Stimulated activated effector memory CD8-positive, alpha-beta T cell treated with anti-CD3 and anti-CD28 coated beads, Interleukin-12 subunit alpha, Interleukin-12 subunit beta, amount 100 ng/mL, for 72 hours (primary cell): ENCODE measurements around the gene MYO7B.

Experiments used
- ATAC-seq: fragments of 150-1000 bp; cut with Tn5 transposase; 2 replicates; pipeline ENCODE4 v1.10.0; 2021
- DNase-seq, 2 donors: peaks; one replicate each; pipeline ENCODE4 v3.0.0; 2021 to 2022; ENCODE audit warnings: low spot score in 2 of 2
- H3K27ac Mint-ChIP-seq: one replicate; pipeline ENCODE4 v1.8.0; 2022; ENCODE audit warnings: mild to moderate bottlenecking, mixed read lengths
- H3K36me3 Mint-ChIP-seq: one replicate; pipeline ENCODE4 v1.8.0; 2022; ENCODE audit warnings: mild to moderate bottlenecking, mixed read lengths
- H3K4me1 Mint-ChIP-seq: one replicate; pipeline ENCODE4 v1.8.0; 2022; ENCODE audit warnings: mixed read lengths
- H3K4me3 Mint-ChIP-seq: one replicate; pipeline ENCODE4 v1.8.0; 2022; ENCODE audit warnings: mild to moderate bottlenecking, mixed read lengths
- H3K9me3 Mint-ChIP-seq: one replicate; pipeline ENCODE4 v1.8.0; 2022; ENCODE audit warnings: mixed read lengths

The MYO7B gene

DNA sequence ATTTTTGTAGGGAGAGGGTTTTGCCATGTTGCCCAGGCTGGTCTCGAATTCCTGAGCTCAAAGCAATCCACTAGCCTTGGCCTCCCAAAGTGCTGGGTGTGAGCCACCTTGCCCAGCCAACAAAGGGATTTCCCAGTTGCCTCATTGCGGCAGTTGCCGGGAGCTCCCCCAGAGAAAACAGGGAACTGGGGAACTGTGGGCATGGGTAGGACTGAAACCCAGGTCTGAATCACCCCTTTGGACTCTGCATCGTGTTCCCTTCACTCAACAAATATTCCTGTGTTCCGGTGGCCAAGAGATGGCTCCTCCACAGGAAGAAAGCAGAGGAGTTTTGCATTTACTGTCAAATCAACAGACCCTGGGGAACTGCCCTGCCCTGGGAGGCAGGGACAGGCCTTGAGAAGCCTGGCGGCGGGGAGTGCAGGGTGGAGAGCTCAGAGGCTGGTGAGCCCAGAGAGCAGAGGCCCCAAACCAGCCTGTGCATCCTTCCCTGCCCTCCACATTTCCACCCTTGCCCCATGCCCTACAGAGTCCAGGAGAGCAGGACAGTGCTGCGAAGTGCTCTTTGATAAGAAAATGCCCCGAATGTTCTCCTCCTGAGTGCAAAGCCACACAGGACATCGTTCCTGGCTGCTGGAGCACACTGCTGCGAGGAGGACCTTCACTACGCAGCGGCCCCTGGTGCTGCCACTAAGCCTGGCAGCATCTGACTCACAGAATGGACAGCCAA is 24.9 kb downstream of the MYO7B start:
- ATAC-seq, result no peak
- Mint-ChIP-seq H3K4me1 (peaks cover 19% of the 10 kb centered on the region), H3K36me3 (no peaks in the 10 kb centered on the region), H3K27ac (no peak overlapping the region), H3K9me3 (peaks cover 14% of the 10 kb centered on the region), H3K4me3 (no peak overlapping the region)
- no peak for DNase-seq

GRCh38 chr2:127560931-127561280 is 25.4 kb downstream of the MYO7B start:
- no peak for ATAC-seq
- no peak overlapping the region for H3K4me3 Mint-ChIP-seq
- DNase-seq, result no peak
- peaks cover 13% of the 10 kb centered on the region for H3K9me3 Mint-ChIP-seq
- H3K27ac Mint-ChIP-seq, result no peak overlapping the region
- H3K4me1 Mint-ChIP-seq, result peaks cover 19% of the 10 kb centered on the region
- no peaks in the 10 kb centered on the region for H3K36me3 Mint-ChIP-seq

GRCh38 chr2:127561371-127561770 is 25.9 kb downstream of the MYO7B start:
- Mint-ChIP-seq H3K4me1 (peaks cover 19% of the 10 kb centered on the region), H3K4me3 (no peak overlapping the region), H3K36me3 (no peaks in the 10 kb centered on the region), H3K9me3 (peaks cover 9% of the 10 kb centered on the region), H3K27ac (no peak overlapping the region)
- ATAC-seq, result no peak
- DNase-seq, result no peak

- H3K9me3 Mint-ChIP-seq, result peaks cover 3% of the 10 kb centered on the region
- no peak for ATAC-seq
- no peaks in the 10 kb centered on the region for H3K36me3 Mint-ChIP-seq
- no peak overlapping the region for H3K27ac Mint-ChIP-seq
- peaks cover 19% of the 10 kb centered on the region for H3K4me1 Mint-ChIP-seq
- no peak for DNase-seq
- H3K4me3 Mint-ChIP-seq, result no peak overlapping the region
Measured at GRCh38 chr2:127562936-127563335, 27.5 kb downstream of the MYO7B start.

DNA sequence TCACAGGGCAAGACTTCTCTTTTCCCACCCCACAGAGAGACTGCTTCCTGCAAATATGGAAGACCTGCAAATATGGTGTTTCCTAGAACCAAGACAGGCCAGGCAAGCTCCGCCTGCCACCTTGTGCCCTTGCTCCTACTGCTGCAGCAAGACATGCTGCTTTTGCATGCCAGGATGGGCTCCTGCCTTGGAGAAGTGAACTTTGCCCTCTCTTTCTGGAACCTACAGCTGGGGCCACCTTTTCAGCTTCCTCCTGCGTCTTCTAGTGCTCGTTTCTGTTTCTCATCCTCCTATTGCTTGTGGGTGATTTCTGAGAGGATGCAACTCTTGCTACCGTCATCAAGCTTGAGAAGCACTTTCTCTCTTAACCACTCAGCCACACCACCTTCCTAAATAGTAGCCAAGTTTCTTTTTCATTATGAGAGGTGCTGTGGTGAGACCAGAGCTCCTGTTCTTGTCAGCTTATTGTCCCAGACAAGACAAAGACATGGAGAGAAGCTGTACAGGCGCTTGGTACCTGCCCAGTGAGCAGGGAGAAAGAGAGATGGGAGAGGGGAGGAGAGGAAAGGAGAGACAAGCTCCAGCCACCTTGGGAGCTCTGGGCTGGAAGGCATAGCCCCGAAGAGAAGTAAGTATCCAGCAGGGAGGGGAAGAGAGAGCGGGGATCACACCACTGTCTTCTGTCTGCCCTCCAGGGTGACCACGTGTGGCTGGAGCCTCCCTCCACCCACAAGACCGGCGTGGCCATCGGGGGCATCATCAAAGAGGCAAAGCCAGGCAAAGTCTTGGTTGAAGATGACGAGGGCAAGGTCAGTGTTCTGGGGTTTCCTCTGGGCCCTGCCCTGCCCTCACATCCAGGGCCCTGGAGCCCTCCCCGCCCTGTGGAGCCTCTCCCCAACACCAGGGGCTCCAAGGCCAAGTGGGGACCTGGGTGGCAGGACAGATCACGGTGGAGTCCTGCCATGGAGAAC is 28.3 kb downstream of the MYO7B start:
- H3K27ac Mint-ChIP-seq, result peak overlapping the region; percentile 35
- ATAC-seq, result peak; percentile 94
- DNase-seq, result peak; percentile 10 to 68
- peaks cover 19% of the 10 kb centered on the region for H3K4me1 Mint-ChIP-seq
- H3K36me3 Mint-ChIP-seq, result no peaks in the 10 kb centered on the region
- peaks cover 3% of the 10 kb centered on the region for H3K9me3 Mint-ChIP-seq
- peak overlapping the region; percentile 37 for H3K4me3 Mint-ChIP-seq

DNA sequence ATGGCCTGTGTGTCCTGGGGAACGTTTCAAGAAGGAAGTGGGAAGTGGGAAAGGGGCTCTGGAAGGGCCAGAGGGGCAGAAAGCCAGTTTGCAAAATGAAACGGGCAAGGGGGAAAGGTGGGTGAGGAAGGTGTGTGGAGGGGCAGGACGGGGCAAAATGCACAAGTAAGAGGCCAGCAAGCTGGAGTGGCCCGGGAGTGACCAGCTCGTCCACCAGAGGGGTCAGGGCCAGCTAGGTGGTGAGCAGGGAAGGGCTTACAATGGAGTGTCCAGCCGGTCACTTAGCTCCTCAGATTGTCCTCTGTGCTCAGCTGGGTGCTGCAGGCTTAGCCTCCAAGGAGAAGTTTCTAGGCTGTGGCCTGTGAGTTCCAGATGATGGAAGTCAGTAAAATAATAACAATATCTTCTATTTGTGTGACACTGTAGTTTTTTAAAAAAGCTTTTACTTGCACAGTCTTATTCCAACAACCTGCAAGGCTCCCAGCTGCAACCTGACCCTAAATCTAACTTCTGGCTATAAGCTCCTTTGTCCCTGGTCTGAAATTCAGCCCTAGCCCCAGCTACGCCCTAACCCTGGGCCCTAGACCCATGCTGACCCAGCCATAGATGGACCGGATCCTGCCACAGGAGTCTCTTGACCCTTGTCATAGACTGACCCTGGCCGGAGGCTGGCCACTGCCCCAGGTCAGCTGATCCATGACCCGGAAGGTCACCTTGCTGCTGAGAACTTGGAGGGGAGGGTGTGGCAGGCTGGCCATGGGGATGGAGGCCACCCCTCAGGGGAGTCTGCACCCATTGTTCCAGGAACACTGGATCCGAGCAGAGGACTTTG is 29.2 kb downstream of the MYO7B start:
- no peaks in the 10 kb centered on the region for H3K36me3 Mint-ChIP-seq
- H3K4me3 Mint-ChIP-seq, result no peak overlapping the region
- H3K9me3 Mint-ChIP-seq, result peaks cover 3% of the 10 kb centered on the region
- DNase-seq (no peak), ATAC-seq (no peak)
- peaks cover 19% of the 10 kb centered on the region for H3K4me1 Mint-ChIP-seq
- H3K27ac Mint-ChIP-seq, result no peak overlapping the region

DNA sequence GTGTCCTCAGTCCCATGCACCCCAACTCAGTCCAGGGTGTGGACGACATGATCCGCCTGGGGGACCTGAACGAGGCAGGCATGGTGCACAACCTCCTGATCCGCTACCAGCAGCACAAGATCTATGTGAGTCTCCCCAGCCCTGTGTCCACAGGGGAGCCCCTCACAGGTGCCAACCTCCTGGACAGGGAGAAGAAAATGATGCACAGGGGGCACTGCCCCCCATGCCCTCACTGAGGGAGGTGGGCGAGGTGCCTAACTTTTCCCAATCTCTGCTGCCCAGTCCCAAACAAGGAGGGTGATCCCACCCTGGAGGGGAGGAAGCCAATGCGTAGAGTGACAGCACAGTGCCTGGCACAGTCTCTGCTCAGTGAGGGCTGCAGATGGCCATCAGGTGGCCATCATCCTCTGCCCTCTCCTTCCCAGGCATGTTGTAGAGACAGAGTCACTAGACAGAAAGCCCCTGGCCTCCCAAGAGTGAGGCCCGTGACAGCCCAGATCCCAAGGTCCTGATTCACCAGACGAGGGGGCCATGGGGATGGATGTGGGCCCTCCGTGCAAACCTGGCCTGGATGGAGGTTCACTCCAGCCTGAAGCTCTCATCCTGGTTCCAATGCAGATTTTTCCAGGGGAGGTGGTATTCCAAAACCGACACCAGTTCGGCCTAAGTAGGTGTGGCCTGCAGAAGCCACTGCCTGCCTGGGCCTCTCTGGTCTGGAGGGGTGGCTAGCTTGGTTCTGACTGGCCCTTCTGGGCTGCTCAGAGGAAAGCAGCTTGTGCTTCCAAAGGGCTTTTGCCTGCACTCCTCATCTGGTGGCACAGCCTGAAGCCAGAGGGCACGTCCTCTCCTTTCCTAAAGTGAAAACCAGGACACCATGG is 30.0 kb downstream of the MYO7B start:
- Mint-ChIP-seq H3K36me3 (no peaks in the 10 kb centered on the region), H3K27ac (no peak overlapping the region), H3K4me3 (no peak overlapping the region), H3K4me1 (peaks cover 19% of the 10 kb centered on the region), H3K9me3 (peaks cover 3% of the 10 kb centered on the region)
- no peak for DNase-seq
- ATAC-seq, result no peak

GRCh38 chr2:127566139-127566417 is 30.6 kb downstream of the MYO7B start:
- peaks cover 19% of the 10 kb centered on the region for H3K4me1 Mint-ChIP-seq
- ATAC-seq (no peak), DNase-seq (no peak)
- no peaks in the 10 kb centered on the region for H3K36me3 Mint-ChIP-seq
- H3K4me3 Mint-ChIP-seq, result no peak overlapping the region
- no peak overlapping the region for H3K27ac Mint-ChIP-seq
- H3K9me3 Mint-ChIP-seq, result peaks cover 3% of the 10 kb centered on the region

GRCh38 chr2:127566576-127566975 is 31.1 kb downstream of the MYO7B start:
- H3K27ac Mint-ChIP-seq, result no peak overlapping the region
- H3K4me1 Mint-ChIP-seq, result peaks cover 19% of the 10 kb centered on the region
- no peak overlapping the region for H3K4me3 Mint-ChIP-seq
- DNase-seq (no peak), ATAC-seq (no peak)
- H3K9me3 Mint-ChIP-seq, result peaks cover 3% of the 10 kb centered on the region
- H3K36me3 Mint-ChIP-seq, result no peaks in the 10 kb centered on the region

GRCh38 chr2:127567351-127567854 is 31.9 kb downstream of the MYO7B start:
- H3K27ac Mint-ChIP-seq, result no peak overlapping the region
- no peak for ATAC-seq
- no peak overlapping the region for H3K4me3 Mint-ChIP-seq

GRCh38 chr2:127568128-127568527 is 32.6 kb downstream of the MYO7B start:
- H3K4me1 Mint-ChIP-seq, result peaks cover 14% of the 10 kb centered on the region
- DNase-seq (no peak), ATAC-seq (no peak)
- no peaks in the 10 kb centered on the region for H3K9me3 Mint-ChIP-seq
- no peak overlapping the region for H3K4me3 Mint-ChIP-seq
- H3K27ac Mint-ChIP-seq, result no peak overlapping the region
- no peaks in the 10 kb centered on the region for H3K36me3 Mint-ChIP-seq

More at GRCh38 chr2:127567351-127567854, 31.9 kb downstream of the MYO7B start:
- no peak for DNase-seq
- H3K9me3 Mint-ChIP-seq, result peaks cover 3% of the 10 kb centered on the region
- peaks cover 19% of the 10 kb centered on the region for H3K4me1 Mint-ChIP-seq
- H3K36me3 Mint-ChIP-seq, result no peaks in the 10 kb centered on the region

DNA sequence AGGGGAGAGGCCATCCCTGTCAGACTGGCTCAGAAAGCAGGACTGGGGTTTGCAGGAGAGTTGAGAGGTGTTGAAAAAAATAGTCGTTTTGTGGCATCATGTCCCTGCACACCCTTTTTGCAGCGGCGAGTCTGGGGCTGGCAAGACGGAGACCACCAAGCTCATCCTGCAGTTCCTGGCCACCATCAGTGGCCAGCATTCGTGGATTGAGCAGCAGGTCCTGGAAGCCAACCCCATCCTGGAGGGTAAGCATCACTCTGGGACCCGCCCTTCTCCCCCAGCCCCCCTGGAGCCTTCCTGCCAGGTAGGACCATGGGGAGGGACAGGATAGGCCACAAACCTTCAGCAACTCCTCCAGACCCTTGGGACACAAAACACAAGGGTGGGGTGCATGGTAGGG is 34.2 kb downstream of the MYO7B start:
- no peaks in the 10 kb centered on the region for H3K9me3 Mint-ChIP-seq
- H3K4me3 Mint-ChIP-seq, result no peak overlapping the region
- no peak for ATAC-seq

GRCh38 chr2:127570282-127571250 is 35.1 kb downstream of the MYO7B start:
- Mint-ChIP-seq H3K4me3 (no peak overlapping the region), H3K27ac (no peak overlapping the region), H3K4me1 (peaks cover 5% of the 10 kb centered on the region), H3K9me3 (no peaks in the 10 kb centered on the region), H3K36me3 (no peaks in the 10 kb centered on the region)
- DNase-seq (no peak), ATAC-seq (no peak)

More for the DNA sequence above, 34.2 kb downstream of the MYO7B start:
- no peaks in the 10 kb centered on the region for H3K36me3 Mint-ChIP-seq
- no peaks in the 10 kb centered on the region for H3K4me1 Mint-ChIP-seq
- DNase-seq, result no peak
- no peak overlapping the region for H3K27ac Mint-ChIP-seq
